ENCODE results near the gene DDR1.
A peak's percentile ranks its signal among the peaks of the same experiment; 100 is the strongest.

Gene DDR1

DNA sequence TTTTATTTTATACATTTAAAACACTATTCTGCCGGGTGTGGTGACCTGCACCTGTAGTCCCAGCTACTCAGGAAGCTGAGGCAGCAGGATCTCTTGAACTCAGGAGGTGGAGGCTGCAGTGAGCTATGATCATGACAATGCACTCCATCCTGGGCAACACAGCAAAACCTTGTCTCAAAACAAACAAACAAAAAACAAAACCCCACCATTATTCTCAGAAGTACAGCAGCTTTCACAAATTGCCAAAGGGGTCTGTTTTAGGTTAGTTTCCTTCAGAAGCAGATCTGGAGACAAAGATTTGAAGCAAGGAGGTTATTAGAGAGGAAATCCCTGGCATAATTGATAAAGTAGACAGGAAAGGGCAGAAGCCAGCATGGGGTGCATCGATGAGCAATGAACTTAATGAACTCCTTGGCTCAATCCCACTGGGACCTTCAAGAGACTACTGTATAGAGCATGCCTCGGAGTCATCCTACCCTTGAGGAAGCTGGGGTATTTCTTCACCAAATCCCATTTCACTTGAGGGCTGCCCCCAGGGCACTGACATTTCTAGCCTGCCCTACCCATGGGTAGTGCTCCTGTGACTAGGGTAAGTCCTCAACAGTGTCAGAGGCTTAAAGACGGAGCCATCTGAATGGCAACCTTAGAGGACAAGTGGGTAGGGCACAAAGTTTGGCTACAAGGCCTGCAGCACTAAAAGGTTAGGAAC, 43.2 kb upstream of the DDR1 start:
- FAIRE-seq (no peak), DNase-seq (ENCODE audit: insufficient read length, low spot score) (no peak)
- TF ChIP-seq TAF1 (IDR thresholded peaks at IDR 0.05; ENCODE audit: low read depth, low read length) (no peak), SPI1 (IDR thresholded peaks at IDR 0.05; ENCODE audit: low read depth, low read length) (no peak), PAX5 (IDR thresholded peaks at IDR 0.05; ENCODE audit: insufficient read depth, low read length, severe bottlenecking) (no peak), POU2F2 (IDR thresholded peaks at IDR 0.05; ENCODE audit: low read depth, low read length) (no peak), POLR2A (IDR thresholded peaks at IDR 0.05; ENCODE audit: low read depth, low read length) (no peak), POLR2AphosphoS5 (IDR thresholded peaks at IDR 0.05; ENCODE audit: low read depth, low read length) (no peak)

GRCh38 chr6:30841644-30842504, 42.4 kb upstream of the DDR1 start:
- TF ChIP-seq PAX5 (IDR thresholded peaks at IDR 0.05; ENCODE audit: insufficient read depth, low read length, severe bottlenecking): no peak
- no peak for TF ChIP-seq POU2F2 (IDR thresholded peaks at IDR 0.05; ENCODE audit: low read depth, low read length)
- no peak for TF ChIP-seq POLR2AphosphoS5 (IDR thresholded peaks at IDR 0.05; ENCODE audit: low read depth, low read length)
- no peak for TF ChIP-seq TAF1 (IDR thresholded peaks at IDR 0.05; ENCODE audit: low read depth, low read length)
- no peak for TF ChIP-seq POLR2A (IDR thresholded peaks at IDR 0.05; ENCODE audit: low read depth, low read length)
- TF ChIP-seq SPI1 (IDR thresholded peaks at IDR 0.05; ENCODE audit: low read depth, low read length): no peak
- DNase-seq (ENCODE audit: insufficient read length, low spot score): no peak
- no peak for FAIRE-seq

GRCh38 chr6:30842754-30843610, 41.3 kb upstream of the DDR1 start:
- FAIRE-seq (no peak), DNase-seq (ENCODE audit: insufficient read length, low spot score) (no peak)
- TF ChIP-seq PAX5 (IDR thresholded peaks at IDR 0.05; ENCODE audit: insufficient read depth, low read length, severe bottlenecking) (no peak), SPI1 (IDR thresholded peaks at IDR 0.05; ENCODE audit: low read depth, low read length) (no peak), POLR2AphosphoS5 (IDR thresholded peaks at IDR 0.05; ENCODE audit: low read depth, low read length) (no peak), TAF1 (IDR thresholded peaks at IDR 0.05; ENCODE audit: low read depth, low read length) (no peak), POU2F2 (IDR thresholded peaks at IDR 0.05; ENCODE audit: low read depth, low read length) (no peak), POLR2A (IDR thresholded peaks at IDR 0.05; ENCODE audit: low read depth, low read length) (no peak)

GRCh38 chr6:30843611-30843998, 40.7 kb upstream of the DDR1 start:
- no peak for DNase-seq (ENCODE audit: insufficient read length, low spot score)
- FAIRE-seq: no peak
- TF ChIP-seq POU2F2 (IDR thresholded peaks at IDR 0.05; ENCODE audit: low read depth, low read length): no peak
- TF ChIP-seq SPI1 (IDR thresholded peaks at IDR 0.05; ENCODE audit: low read depth, low read length): no peak
- TF ChIP-seq POLR2A (IDR thresholded peaks at IDR 0.05; ENCODE audit: low read depth, low read length): no peak
- no peak for TF ChIP-seq POLR2AphosphoS5 (IDR thresholded peaks at IDR 0.05; ENCODE audit: low read depth, low read length)
- no peak for TF ChIP-seq TAF1 (IDR thresholded peaks at IDR 0.05; ENCODE audit: low read depth, low read length)
- TF ChIP-seq PAX5 (IDR thresholded peaks at IDR 0.05; ENCODE audit: insufficient read depth, low read length, severe bottlenecking): no peak

- no peak for FAIRE-seq
- TF ChIP-seq SPI1 (IDR thresholded peaks at IDR 0.05; ENCODE audit: low read depth, low read length) (no peak), POU2F2 (IDR thresholded peaks at IDR 0.05; ENCODE audit: low read depth, low read length) (no peak), PAX5 (IDR thresholded peaks at IDR 0.05; ENCODE audit: insufficient read depth, low read length, severe bottlenecking) (no peak), POLR2AphosphoS5 (IDR thresholded peaks at IDR 0.05; ENCODE audit: low read depth, low read length) (no peak), TAF1 (IDR thresholded peaks at IDR 0.05; ENCODE audit: low read depth, low read length) (no peak), POLR2A (IDR thresholded peaks at IDR 0.05; ENCODE audit: low read depth, low read length) (no peak)
- DNase-seq (ENCODE audit: insufficient read length, low spot score): no peak
These were observed 40.2 kb upstream of the DDR1 start for GRCh38 chr6:30844118-30844535.

GRCh38 chr6:30845183-30845582, 39.1 kb upstream of the DDR1 start:
- DNase-seq (ENCODE audit: insufficient read length, low spot score) (no peak), FAIRE-seq (no peak)
- TF ChIP-seq POLR2AphosphoS5 (IDR thresholded peaks at IDR 0.05; ENCODE audit: low read depth, low read length) (no peak), POLR2A (IDR thresholded peaks at IDR 0.05; ENCODE audit: low read depth, low read length) (no peak), TAF1 (IDR thresholded peaks at IDR 0.05; ENCODE audit: low read depth, low read length) (no peak), SPI1 (IDR thresholded peaks at IDR 0.05; ENCODE audit: low read depth, low read length) (no peak), PAX5 (IDR thresholded peaks at IDR 0.05; ENCODE audit: insufficient read depth, low read length, severe bottlenecking) (no peak), POU2F2 (IDR thresholded peaks at IDR 0.05; ENCODE audit: low read depth, low read length) (peak; percentile 49; the same call in 1 of the 2 replicates)

- no peak for TF ChIP-seq SPI1 (IDR thresholded peaks at IDR 0.05; ENCODE audit: low read depth, low read length)
- FAIRE-seq (no peak), DNase-seq (ENCODE audit: insufficient read length, low spot score) (no peak)
These were observed 36.8 kb upstream of the DDR1 start for GRCh38 chr6:30847421-30847970.

DNA sequence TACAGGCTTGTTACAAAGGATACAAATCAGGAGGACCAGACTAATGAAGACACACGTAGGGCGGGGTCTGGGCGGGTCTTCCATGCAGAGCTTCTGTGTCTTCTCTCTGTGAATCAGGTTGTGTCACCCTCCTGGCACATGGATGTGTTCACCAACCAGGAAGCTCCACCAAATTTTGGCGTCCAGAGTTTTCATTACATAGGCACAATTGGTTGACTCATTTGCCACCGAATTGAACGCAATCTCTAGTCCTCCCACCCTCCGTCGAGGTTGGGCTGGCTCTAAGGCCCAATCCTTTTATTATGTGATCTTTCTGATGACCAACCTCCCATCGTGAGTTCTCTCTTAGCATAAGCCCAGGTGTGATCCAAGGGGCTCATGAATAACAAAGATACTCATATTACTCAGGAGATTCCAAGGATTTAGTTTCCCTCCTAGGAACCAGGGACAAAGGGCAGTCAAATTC, 36.3 kb upstream of the DDR1 start:
- no peak for TF ChIP-seq POLR2AphosphoS5 (IDR thresholded peaks at IDR 0.05; ENCODE audit: low read depth, low read length)
- TF ChIP-seq SPI1 (IDR thresholded peaks at IDR 0.05; ENCODE audit: low read depth, low read length): no peak
- no peak for TF ChIP-seq TAF1 (IDR thresholded peaks at IDR 0.05; ENCODE audit: low read depth, low read length)
- TF ChIP-seq POLR2A (IDR thresholded peaks at IDR 0.05; ENCODE audit: low read depth, low read length): no peak
- no peak for TF ChIP-seq PAX5 (IDR thresholded peaks at IDR 0.05; ENCODE audit: insufficient read depth, low read length, severe bottlenecking)
- TF ChIP-seq POU2F2 (IDR thresholded peaks at IDR 0.05; ENCODE audit: low read depth, low read length): no peak
- DNase-seq (ENCODE audit: insufficient read length, low spot score): no peak
- FAIRE-seq: no peak

Measured in GM12891 (cell line).